GM19372 (cell line): ENCODE results near the gene TMC8.

ENCODE experiments used
- ATAC-seq: cut with Tn5 transposase; IDR thresholded peaks from one replicate; pipeline ENCODE4 v1.9.1; 2021; ENCODE audit warnings: mild to moderate bottlenecking, low read depth, moderate library complexity; ENCODE audit not compliant: unreplicated experiment

The TMC8 gene

DNA sequence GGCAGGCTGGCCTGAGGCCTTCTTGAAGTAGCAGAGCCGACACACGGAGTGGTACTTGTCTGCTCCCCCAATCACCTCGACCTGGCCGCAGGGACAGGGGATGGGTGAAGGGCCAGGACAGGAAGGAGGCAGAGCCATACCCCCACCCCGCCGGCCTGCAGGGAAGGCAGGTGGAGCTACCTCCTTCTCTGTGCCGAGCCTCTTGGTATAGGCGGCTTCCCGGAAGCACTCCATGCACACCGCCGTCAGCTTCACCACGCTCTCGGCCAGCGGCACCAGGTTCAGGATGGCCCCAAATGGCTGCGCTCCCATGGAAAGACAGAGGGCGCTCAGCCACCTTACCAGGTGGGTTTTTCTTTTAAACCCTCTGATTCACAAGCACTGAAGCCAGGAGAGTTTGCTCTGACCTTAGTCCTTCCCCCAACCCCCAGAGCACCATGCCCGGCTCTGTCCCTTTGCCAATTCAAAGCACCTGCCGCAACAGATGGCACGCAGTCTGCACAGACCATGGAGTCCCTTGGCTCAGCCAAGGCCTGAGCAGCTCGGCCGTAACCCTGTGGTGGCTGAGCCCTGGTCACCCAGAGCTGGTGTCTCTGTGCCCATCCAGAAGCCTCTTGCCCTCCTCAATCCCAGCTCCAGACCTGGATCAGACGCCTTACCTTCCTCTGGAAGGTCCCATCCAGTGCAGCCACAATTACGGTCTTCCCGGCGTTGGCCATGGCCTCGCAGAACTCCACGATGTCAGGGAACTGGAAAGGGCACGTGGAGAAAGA, 44.5 kb downstream of the TMC8 start:
- ATAC-seq = no peak

DNA sequence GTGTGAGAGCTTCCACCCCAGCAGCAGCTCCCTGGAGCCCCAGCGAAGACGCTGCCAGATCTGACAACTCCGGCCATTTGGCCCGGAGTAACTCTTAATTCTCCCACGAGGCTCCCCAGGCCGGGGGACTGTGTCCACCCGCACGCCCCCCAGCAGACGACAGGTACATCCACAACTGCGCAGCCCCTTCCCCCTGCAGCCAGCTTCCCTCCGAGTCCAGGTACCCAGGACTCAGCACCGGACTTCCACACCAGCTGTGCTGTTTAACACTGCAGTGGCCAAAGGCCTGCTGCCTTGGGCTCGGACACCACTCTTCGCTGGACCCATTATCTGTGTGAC, 45.0 kb downstream of the TMC8 start:
- no peak for ATAC-seq

DNA sequence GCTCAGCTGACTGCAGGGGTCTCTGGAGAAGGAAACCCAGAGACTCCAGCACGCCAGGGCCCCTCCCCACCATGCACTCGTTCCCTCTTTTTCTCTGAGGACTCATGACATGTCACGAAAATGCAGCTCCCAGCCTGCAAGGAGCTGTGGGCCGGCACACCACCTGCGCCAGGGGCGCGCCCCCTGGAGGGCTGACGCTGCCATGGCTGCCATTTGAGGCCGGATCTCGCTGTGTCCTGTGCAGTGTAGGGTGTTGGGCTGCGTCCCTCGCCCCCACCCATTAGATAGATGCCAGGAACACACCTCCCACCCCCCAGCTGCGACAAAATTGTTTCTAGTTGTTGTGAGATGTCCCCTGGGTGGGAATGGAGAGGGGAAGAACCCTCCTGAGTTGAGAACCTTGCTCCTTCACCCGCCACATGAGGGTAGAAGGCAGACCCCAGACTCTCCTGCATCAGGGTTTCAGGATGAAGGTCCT, 46.0 kb downstream of the TMC8 start:
- ATAC-seq = no peak

GRCh38 chr17:78179372-78179771, 48.8 kb downstream of the TMC8 start:
- ATAC-seq = no peak

DNA sequence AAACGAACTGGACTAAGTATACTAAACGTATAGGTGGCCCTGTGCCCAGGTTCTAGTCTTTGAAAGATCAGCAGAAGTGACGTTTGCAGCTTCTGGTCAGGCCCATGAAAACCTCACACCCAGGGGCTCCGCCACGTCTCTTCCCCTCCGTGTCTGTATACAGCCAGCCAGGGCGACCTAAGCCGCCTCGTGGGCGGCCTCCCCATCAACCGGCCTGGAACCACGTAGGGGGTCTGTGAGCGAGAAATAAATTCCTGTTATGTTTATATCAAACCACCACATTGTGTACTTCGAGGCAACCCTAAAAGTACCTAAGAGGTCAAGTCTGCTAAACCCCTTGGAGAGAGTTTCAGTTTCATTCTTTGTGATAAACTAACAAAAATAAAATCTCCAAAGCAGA, 49.5 kb downstream of the TMC8 start:
- ATAC-seq = no peak

GRCh38 chr17:78180508-78180907, 49.9 kb downstream of the TMC8 start:
- ATAC-seq = no peak

- ATAC-seq = no peak
These were observed 51.9 kb downstream of the TMC8 start for GRCh38 chr17:78182504-78182903.

DNA sequence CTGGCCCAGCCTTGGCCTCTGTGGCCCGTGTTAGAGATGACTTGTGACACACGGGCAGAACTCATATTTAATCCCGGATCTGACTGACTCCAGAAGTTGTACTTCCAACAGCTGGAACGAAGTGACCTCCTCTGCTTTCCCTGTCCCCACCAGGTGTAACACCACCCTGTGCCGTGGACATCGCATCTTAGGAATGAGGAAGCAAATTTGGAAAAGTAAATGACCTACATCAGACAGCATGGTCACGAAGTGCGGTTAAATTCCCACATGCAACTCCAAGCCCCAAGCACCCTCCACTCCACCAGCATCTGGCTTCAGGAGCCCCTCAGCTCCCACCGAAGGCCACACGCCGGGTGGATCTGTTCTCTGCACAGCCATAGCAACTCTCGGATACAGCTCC, 53.3 kb downstream of the TMC8 start:
- no peak for ATAC-seq

DNA sequence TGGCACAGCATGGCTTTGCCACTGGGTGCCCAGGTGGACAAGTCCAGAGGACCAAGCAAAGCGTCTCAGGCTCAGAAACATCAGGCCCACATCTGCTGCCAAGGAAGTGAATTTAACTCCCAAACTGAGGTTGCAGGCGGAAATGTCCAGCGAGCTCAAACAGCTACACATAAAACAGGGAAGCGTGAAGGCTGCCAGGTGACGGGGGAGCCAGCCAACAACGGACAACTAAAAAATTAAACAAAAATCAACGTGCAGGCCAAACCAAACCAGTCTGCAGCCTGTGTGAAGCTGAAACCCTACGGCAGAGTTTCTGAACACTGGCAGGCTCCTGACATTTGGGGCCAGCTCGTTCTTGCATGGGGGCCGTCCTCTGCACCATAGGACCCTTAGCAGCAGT, 53.8 kb downstream of the TMC8 start:
- no peak for ATAC-seq

GRCh38 chr17:78184868-78185267, 54.3 kb downstream of the TMC8 start:
- no peak for ATAC-seq

GRCh38 chr17:78185981-78186691, 55.6 kb downstream of the TMC8 start:
- no peak for ATAC-seq

GRCh38 chr17:78186692-78187595, 56.4 kb downstream of the TMC8 start, which contains the start of the genes AFMID and TK1:
Gene AFMID, plus strand, starts transcription at chr17:78187362. Its CDS starts 9 bp downstream, at chr17:78187371.
Gene TK1, minus strand, starts transcription at chr17:78187052. Its CDS starts 58 bp downstream, at chr17:78186994.
- ATAC-seq = peak; percentile 89
